ENCODE measurements around the gene SDE2.

GRCh38 chr1:225945564-225945963, 53.6 kb downstream of the SDE2 start:
- no peak for TF ChIP-seq CTCF (IDR thresholded peaks at IDR 0.05; ENCODE audit: insufficient read depth, low read length, poor library complexity, severe bottlenecking)
- no peak for TF ChIP-seq EZH2phosphoT487 (conservative IDR thresholded peaks at IDR 0.05; ENCODE audit: low read length)
